Activated naive CD8-positive, alpha-beta T cell treated with anti-CD3 and anti-CD28 coated beads for 36 hours (primary cell): ENCODE measurements around the gene DBNL. TPM values are rescaled to one million over a fixed set of nuclear protein-coding genes. Genes with fewer than 3 reads are reported as not detected.
"Not testable (repeated sequence)": the region's sequence is repeated elsewhere in the genome, so short reads cannot be mapped to it uniquely, and the experiment has no call there.

Experiments
- DNase-seq: peaks from one replicate; pipeline ENCODE4 v3.0.0; 2021
- H3K27ac Mint-ChIP-seq: one replicate; pipeline ENCODE4 v1.8.0; 2022; ENCODE audit warnings: mild to moderate bottlenecking, moderate library complexity, mixed read lengths
- H3K27me3 Mint-ChIP-seq: one replicate; pipeline ENCODE4 v1.8.0; 2022; ENCODE audit warnings: mild to moderate bottlenecking, mixed read lengths
- H3K36me3 Mint-ChIP-seq: one replicate; pipeline ENCODE4 v1.8.0; 2021; ENCODE audit warnings: mild to moderate bottlenecking, mixed read lengths
- H3K4me1 Mint-ChIP-seq: one replicate; pipeline ENCODE4 v1.8.0; 2021; ENCODE audit warnings: mixed read lengths
- H3K4me3 Mint-ChIP-seq: one replicate; pipeline ENCODE4 v1.8.0; 2022; ENCODE audit warnings: mild to moderate bottlenecking, moderate library complexity, mixed read lengths
- H3K9me3 Mint-ChIP-seq: one replicate; pipeline ENCODE4 v1.8.0; 2022; ENCODE audit warnings: mixed read lengths
- total RNA-seq, 2 experiments: library from RNA; stranded (reverse); gene quantifications; one replicate each; pipeline ENCODE4 v1.2.3, GENCODE V29; 2021

The DBNL gene
- 100 to 1,000 TPM; 131 to 136 TPM for total RNA-seq

DNA sequence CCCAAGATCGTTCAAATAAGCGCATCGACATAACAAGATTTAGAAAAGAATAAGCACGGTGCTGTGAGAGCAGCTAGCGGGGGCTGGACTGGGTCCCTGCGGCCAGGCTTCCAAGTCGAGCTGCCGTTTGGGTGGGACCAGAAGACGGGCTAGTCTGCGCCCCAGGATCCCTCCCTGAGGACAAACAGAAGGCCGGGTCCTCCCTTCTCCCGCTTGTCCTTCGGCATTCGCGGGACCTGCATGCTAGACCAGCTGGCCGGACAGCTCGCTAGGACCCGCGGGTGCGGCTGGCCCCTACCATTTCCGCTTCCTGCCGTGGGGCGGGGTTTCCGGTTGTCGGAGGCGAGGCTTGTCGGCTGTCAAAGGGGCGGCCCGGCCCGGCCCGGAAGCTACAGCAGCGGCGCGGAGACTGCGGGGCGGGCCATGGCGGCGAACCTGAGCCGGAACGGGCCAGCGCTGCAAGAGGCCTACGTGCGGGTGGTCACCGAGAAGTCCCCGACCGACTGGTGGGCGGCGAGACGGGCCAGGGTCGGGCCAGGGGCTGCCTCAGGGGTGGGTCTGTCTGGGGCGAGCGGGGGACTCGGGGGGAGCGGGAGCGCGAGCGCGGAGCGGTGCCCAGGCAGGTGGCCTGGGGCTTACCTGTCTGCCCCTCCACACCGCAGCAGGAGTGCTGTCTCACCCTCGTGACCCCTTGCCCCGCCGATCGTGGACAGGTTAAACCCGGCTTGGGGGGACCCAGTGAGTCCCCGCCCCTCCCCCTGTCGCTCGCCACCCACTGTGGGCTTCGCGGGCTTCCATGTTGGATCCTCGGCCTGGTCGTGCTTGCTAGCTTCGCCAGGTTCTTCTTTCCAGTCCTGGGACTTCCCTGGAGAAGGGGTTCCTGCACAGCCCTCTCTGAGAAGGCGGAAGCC, at the start of gene DBNL:
TSS of gene DBNL (plus strand) at position 388 of the 911 bp plus-strand sequence. CDS start at position 424, 36 bp downstream.
- Mint-ChIP-seq H3K4me3 (peak within 1 kb of the TSS; percentile 85), H3K4me1 (peaks cover 39% of the 10 kb centered on the region), H3K27ac (peak within 1 kb of the TSS; percentile 87), H3K36me3 (peaks cover 35% of the 10 kb centered on the region), H3K9me3 (no peaks in the 10 kb centered on the region), H3K27me3 (no peaks in the 10 kb centered on the region)
- peak; percentile 93 for DNase-seq

DNA sequence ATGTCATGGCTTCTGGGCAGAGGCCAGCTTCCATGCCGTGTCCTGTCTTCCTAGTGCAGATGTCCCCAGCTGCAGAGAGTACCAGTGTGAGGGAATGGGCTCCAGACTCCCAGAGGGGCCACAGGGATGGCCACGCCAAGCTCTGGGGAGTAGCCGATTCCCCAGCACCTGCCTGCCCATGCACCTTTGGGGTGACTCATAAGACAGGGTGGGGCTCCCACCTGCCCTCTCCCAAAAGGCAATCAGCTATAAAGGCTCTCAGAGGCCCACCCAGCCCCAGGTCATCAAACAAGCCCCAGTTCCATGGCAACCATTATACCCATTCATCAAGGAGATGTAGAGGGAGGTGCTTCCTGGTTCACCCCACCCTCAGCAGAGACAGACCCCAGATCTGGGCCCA, 47.0 kb upstream of the DBNL start, which contains the start of gene SPDYE1:
TSS of gene SPDYE1 (plus strand) at position 366 of the 400 bp plus-strand sequence. CDS start 2,053 bp downstream, outside the sequence.
- not testable (repeated sequence) for H3K4me3 Mint-ChIP-seq, H3K27ac Mint-ChIP-seq, H3K36me3 Mint-ChIP-seq, H3K27me3 Mint-ChIP-seq, DNase-seq, H3K9me3 Mint-ChIP-seq, H3K4me1 Mint-ChIP-seq

DNA sequence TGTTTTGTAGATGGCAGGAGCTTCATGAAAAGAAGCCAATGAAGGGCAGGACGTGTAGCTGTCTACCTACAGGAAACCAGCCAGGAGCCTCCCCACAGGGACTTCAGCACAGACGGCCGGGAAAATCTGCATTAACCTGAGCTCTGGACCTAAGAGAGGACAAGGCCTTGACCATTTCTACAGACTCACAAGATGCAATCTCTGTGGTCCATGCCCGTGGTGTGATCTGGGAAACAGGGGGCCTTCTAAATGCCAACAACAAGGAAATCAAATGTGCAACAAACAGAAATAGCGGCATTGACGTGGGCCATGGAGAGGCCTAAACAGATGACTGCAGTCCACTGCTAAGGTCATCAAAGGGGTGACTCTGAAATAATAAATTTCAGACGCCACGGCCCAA, 32.4 kb upstream of the DBNL start:
- not testable (repeated sequence) for H3K4me3 Mint-ChIP-seq, H3K4me1 Mint-ChIP-seq, H3K27ac Mint-ChIP-seq, DNase-seq, H3K36me3 Mint-ChIP-seq, H3K27me3 Mint-ChIP-seq, H3K9me3 Mint-ChIP-seq

- not testable (repeated sequence) for H3K36me3 Mint-ChIP-seq, H3K4me1 Mint-ChIP-seq, H3K27me3 Mint-ChIP-seq, H3K27ac Mint-ChIP-seq, H3K4me3 Mint-ChIP-seq, H3K9me3 Mint-ChIP-seq, DNase-seq
Measured at GRCh38 chr7:44015090-44015489, 29.4 kb upstream of the DBNL start.

- H3K9me3 Mint-ChIP-seq, H3K27me3 Mint-ChIP-seq, H3K36me3 Mint-ChIP-seq: not testable (repeated sequence)
- Mint-ChIP-seq H3K27ac (peak overlapping the region; percentile 81), H3K4me3 (peak overlapping the region; percentile 88), H3K4me1 (peaks cover 18% of the 10 kb centered on the region)
- peak; percentile 99 for DNase-seq
Measured at GRCh38 chr7:44018857-44019807, 25.4 kb upstream of the DBNL start.

- not testable (repeated sequence) for H3K27me3 Mint-ChIP-seq, H3K4me3 Mint-ChIP-seq, H3K9me3 Mint-ChIP-seq, H3K36me3 Mint-ChIP-seq, DNase-seq, H3K27ac Mint-ChIP-seq
- H3K4me1 Mint-ChIP-seq = peaks cover 18% of the 10 kb centered on the region
Measured at GRCh38 chr7:44019825-44020224, 24.7 kb upstream of the DBNL start.

DNA sequence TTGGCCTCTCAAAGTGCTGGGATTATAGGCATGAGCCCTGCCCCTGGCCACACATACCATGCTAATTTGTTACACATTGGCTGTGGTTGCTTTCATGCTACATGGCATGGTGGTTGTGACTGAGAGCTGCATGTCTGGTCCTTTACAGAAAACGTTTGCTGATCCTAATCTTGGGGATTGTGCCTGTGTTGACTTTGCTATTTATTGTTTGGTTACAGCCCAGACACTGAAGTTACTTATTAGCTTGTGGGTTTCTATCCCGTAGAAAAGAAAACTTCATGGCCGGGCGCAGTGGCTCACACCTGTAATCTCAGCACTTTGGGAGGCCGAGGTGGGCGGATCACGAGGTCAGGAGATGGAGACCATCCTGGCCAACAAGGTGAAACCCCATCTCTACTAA, 22.4 kb upstream of the DBNL start:
- not testable (repeated sequence) for H3K9me3 Mint-ChIP-seq, H3K27ac Mint-ChIP-seq, H3K27me3 Mint-ChIP-seq, H3K4me3 Mint-ChIP-seq, H3K36me3 Mint-ChIP-seq, DNase-seq
- peaks cover 16% of the 10 kb centered on the region for H3K4me1 Mint-ChIP-seq

GRCh38 chr7:44022796-44023467, 21.6 kb upstream of the DBNL start:
- H3K9me3 Mint-ChIP-seq, H3K36me3 Mint-ChIP-seq, DNase-seq, H3K27me3 Mint-ChIP-seq: not testable (repeated sequence)
- peak overlapping the region; percentile 83 for H3K27ac Mint-ChIP-seq
- peaks cover 15% of the 10 kb centered on the region for H3K4me1 Mint-ChIP-seq
- peak overlapping the region; percentile 29 for H3K4me3 Mint-ChIP-seq

DNA sequence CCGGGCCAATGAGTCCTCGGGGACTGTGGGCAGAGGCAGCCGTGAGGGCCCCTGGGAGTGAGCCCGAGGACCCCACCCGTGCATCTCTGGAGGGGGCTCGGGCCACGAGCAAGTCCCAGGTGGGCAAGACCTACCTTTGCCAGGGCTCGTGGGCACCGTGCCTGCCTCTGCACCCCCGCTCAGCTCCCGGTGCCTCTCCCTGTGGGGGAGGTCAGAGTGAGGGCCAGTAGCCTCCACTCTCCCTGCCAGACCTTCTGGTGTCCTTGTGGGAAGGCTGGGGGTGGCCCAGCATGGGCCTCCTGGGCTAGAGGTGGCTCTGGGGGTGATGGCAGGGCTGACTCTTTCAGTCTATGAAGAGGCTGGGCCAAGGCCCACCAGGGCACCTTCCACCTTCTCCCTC, 15.1 kb upstream of the DBNL start:
- DNase-seq, H3K27ac Mint-ChIP-seq, H3K4me3 Mint-ChIP-seq, H3K36me3 Mint-ChIP-seq, H3K27me3 Mint-ChIP-seq, H3K9me3 Mint-ChIP-seq, H3K4me1 Mint-ChIP-seq: not testable (repeated sequence)

DNA sequence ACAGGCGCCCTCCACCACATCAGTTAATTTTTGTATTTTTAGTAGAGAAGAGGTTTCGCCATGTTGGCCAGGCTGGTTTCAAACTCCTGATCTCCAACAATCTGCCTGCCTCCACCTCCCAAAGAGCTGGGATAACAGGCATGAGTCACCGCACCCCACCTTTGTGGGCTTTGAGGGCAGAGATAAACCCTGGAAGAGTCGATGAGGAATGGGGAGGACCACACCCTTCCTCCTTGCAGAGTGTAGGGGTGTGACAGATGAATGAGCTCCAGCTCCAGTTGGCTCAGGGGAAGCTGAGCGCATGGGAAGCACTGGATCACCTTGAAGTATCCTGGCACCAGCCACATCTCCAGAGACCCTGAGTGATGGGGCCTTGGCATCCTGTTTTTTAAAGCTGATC, 14.5 kb upstream of the DBNL start:
- not testable (repeated sequence) for H3K36me3 Mint-ChIP-seq, H3K4me3 Mint-ChIP-seq, DNase-seq, H3K27me3 Mint-ChIP-seq, H3K4me1 Mint-ChIP-seq, H3K27ac Mint-ChIP-seq, H3K9me3 Mint-ChIP-seq

DNA sequence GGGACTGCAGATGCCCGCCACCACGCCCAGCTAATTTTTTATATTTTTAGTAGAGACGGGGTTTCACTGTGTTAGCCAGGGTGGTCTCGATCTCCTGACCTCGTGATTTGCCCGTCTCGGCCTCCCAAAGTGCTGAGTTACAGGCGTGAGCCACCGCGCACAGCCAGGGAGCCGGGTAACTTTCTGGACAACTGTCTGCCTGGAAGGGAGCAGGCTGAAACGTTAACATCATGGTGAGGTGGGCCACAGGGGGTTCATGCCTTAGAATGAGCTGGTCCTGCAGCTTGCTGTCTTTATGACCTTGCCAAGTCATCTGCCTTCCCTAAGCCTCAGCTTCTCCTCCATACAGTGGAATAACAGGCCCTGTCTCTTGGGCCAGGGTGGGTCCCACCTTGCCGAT, 13.2 kb upstream of the DBNL start:
- not testable (repeated sequence) for H3K27ac Mint-ChIP-seq, DNase-seq, H3K4me1 Mint-ChIP-seq

GRCh38 chr7:44032031-44032430, 12.5 kb upstream of the DBNL start:
- H3K27me3 Mint-ChIP-seq, H3K4me1 Mint-ChIP-seq, H3K4me3 Mint-ChIP-seq, DNase-seq, H3K9me3 Mint-ChIP-seq, H3K27ac Mint-ChIP-seq, H3K36me3 Mint-ChIP-seq: not testable (repeated sequence)

More for the DNA sequence above, 13.2 kb upstream of the DBNL start:
- not testable (repeated sequence) for H3K4me3 Mint-ChIP-seq, H3K36me3 Mint-ChIP-seq, H3K9me3 Mint-ChIP-seq, H3K27me3 Mint-ChIP-seq

DNA sequence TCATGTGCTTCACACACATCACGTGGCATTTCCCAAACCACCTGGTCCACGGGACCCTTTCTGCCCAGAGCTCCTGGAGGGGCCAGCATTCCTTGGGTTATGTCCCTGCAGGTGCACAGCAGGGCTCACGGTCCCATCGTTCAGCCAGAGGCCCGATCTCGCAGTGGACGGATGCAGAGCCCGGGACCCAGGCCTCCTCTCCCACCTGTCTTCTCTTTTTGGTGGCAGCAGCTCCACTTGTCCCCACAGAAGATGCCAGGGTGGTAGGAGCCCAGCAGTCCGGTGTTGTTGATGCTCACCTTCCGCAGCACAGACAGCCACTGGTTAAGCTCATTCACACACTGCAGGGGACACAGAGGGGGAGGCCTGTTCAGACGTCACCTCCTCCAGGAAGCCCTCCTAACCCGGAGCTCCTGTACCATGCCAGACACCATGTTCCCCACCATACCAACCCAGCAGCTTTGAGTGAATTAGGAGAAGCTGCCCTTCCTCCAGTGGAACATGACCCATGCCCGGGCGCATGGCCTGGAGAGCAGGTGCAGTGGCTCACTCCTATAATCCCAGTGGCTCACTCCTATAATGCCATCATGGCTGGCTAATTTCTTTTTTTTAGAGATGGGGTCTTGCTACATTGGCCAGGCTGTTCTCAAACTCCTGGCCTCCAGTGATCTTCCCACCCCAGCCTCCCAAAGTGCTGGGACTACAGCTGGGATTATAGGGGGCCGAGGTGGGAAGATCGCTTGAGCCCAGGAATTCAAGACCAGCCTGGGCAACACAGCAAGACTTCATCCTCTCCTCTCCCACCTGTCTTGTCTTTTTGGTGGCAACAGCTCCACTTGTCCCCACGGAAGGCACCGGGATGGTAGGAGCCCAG, 10.3 kb upstream of the DBNL start:
- H3K9me3 Mint-ChIP-seq = not testable (repeated sequence)

DNA sequence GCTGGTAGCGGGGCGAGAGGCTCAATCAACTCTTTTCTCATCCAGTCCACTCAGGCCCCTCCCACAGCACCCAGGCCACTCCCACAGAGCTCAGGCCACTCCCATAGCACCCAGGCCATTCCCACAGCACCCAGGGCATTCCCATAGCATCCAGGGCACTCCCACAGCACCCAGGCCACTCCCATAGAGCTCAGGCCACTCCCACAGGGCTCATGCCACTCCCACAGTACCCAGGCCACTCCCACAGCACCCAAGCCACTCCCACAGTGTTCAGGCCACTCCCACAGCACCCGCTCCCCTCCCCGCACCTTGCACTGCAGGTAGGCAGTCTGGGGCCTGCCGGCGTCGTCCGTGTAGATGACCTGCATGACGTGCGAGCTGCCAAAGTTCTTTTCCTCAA, 8.1 kb upstream of the DBNL start:
- H3K4me3 Mint-ChIP-seq, H3K27me3 Mint-ChIP-seq, H3K9me3 Mint-ChIP-seq, H3K27ac Mint-ChIP-seq, H3K4me1 Mint-ChIP-seq: not testable (repeated sequence)
- H3K36me3 Mint-ChIP-seq = peaks cover 14% of the 10 kb centered on the region
- DNase-seq = peak; percentile 37

More for the DNA sequence above, 10.3 kb upstream of the DBNL start:
- not testable (repeated sequence) for H3K27me3 Mint-ChIP-seq, H3K27ac Mint-ChIP-seq, H3K4me3 Mint-ChIP-seq, DNase-seq, H3K4me1 Mint-ChIP-seq
- peaks cover 13% of the 10 kb centered on the region for H3K36me3 Mint-ChIP-seq
